HG02623 (cell line): Measurements from ENCODE around the gene CLIC4.
"Not testable (repeated sequence)": the region's sequence is repeated elsewhere in the genome, so short reads cannot be mapped to it uniquely, and the experiment has no call there.

Experiments used
- ATAC-seq: cut with Tn5 transposase; IDR thresholded peaks from one replicate; pipeline ENCODE4 v1.9.1; 2021; ENCODE audit warnings: moderate library complexity; ENCODE audit not compliant: unreplicated experiment

Gene CLIC4

GRCh38 chr1:24717887-24718650 lies 27.2 kb upstream of the CLIC4 start:
- ATAC-seq = no peak

GRCh38 chr1:24720152-24720551 lies 25.1 kb upstream of the CLIC4 start:
- ATAC-seq = no peak

GRCh38 chr1:24721533-24721932 lies 23.7 kb upstream of the CLIC4 start:
- ATAC-seq = no peak

- ATAC-seq = not testable (repeated sequence)
These were observed 22.9 kb upstream of the CLIC4 start for GRCh38 chr1:24722073-24723035.

- ATAC-seq = no peak
These were observed 20.7 kb upstream of the CLIC4 start for GRCh38 chr1:24724345-24725208.

- ATAC-seq = no peak
These were observed 20.0 kb upstream of the CLIC4 start for GRCh38 chr1:24725209-24725651.

- no peak for ATAC-seq
These were observed 18.5 kb upstream of the CLIC4 start for GRCh38 chr1:24726741-24727140.

- ATAC-seq = no peak
These were observed 17.6 kb upstream of the CLIC4 start for GRCh38 chr1:24727501-24728216.

- ATAC-seq = no peak
These were observed 16.3 kb upstream of the CLIC4 start for GRCh38 chr1:24728982-24729381.

- no peak for ATAC-seq
These were observed 12.9 kb upstream of the CLIC4 start for GRCh38 chr1:24732186-24732885.

GRCh38 chr1:24733342-24733741 lies 11.9 kb upstream of the CLIC4 start:
- ATAC-seq = peak; percentile 61

- no peak for ATAC-seq
These were observed 10.1 kb upstream of the CLIC4 start for GRCh38 chr1:24735156-24735508.

GRCh38 chr1:24735509-24736375 lies 9.5 kb upstream of the CLIC4 start:
- ATAC-seq = no peak

GRCh38 chr1:24737368-24738117 lies 7.7 kb upstream of the CLIC4 start:
- ATAC-seq = no peak

GRCh38 chr1:24739241-24739640 lies 6.0 kb upstream of the CLIC4 start:
- ATAC-seq = no peak

- no peak for ATAC-seq
These were observed 2.9 kb upstream of the CLIC4 start for GRCh38 chr1:24742090-24742938.
